SK-N-SH treated with all-trans-retinoic acid at 6 μM for 48 hours (cell line): Measurements from ENCODE around the gene ZNF333.

Experiments
- ARNTL ChIP-seq: fragments of 450-650 bp; formaldehyde crosslinking; IDR thresholded peaks from 2 replicates; pipeline ENCODE4 v1.5.0; 2020; ENCODE audit warnings: low read depth, mild to moderate bottlenecking, moderate library complexity, borderline replicate concordance
- GLIS3 ChIP-seq: fragments of 250-450 bp; sonication (Bioruptor Pico); IDR thresholded peaks from 2 replicates; pipeline ENCODE4 v1.5.0; 2020; ENCODE audit warnings: mild to moderate bottlenecking, moderate library complexity
- ZFP3 ChIP-seq: fragments of 250-450 bp; sonication (Bioruptor Pico); IDR thresholded peaks from 2 replicates; pipeline ENCODE4 v1.5.0; 2020; ENCODE audit warnings: mild to moderate bottlenecking, moderate library complexity

DNA sequence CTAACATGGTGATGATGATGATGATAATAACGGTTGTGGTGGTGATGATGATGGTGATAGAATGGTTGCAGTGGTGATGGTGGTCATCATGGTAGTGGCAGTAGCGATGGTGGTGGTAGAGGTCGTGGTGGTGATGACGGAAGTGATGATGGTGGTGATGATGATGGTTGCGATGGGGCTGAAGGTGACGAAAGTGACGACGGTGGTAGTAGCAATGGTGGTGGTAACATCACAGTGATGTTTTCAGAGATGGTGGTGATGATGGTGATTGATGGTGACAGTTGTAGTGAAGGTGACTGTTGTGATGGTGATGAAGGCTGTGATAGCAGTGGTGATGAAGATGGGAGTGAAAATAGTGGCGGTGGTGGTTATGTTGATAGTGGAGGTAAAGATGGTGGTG lies 11.6 kb upstream of the ZNF333 start:
- TF ChIP-seq ZFP3 (CRISPR knock-in tag) = no peak
- no peak for TF ChIP-seq GLIS3 (CRISPR knock-in tag)
- TF ChIP-seq ARNTL (CRISPR knock-in tag) = no peak
